H9 (cell line): ENCODE results near the gene DISC1. TPM values are rescaled to one million over a fixed set of nuclear protein-coding genes. Genes with fewer than 3 reads are reported as not detected.

ENCODE experiments used
- DNase-seq: peaks from one replicate; pipeline ENCODE4 v3.0.0-alpha.2; 2017
- H2AFZ ChIP-seq: one replicate; pipeline ENCODE4 v1.6.1; 2013; ENCODE audit warnings: mild to moderate bottlenecking, low read length, control low read depth, moderate library complexity
- H2AK5ac ChIP-seq: 2 replicates; pipeline ENCODE4 v1.6.1; 2013; ENCODE audit warnings: low read length, control low read depth, mixed read lengths; ENCODE audit not compliant: insufficient read length
- H2BK120ac ChIP-seq: one replicate; pipeline ENCODE4 v1.6.1; 2013; ENCODE audit warnings: low read depth, mild to moderate bottlenecking, low read length, control low read depth, inconsistent platforms; ENCODE audit not compliant: poor library complexity, severe bottlenecking
- H2BK12ac ChIP-seq: 2 replicates; pipeline ENCODE4 v1.6.1; 2013; ENCODE audit warnings: low read length, control low read depth, mixed read lengths, low read depth; ENCODE audit not compliant: insufficient read length
- H2BK15ac ChIP-seq: 2 replicates; pipeline ENCODE4 v1.6.1; 2013; ENCODE audit warnings: low read depth, low read length, control low read depth
- H2BK20ac ChIP-seq: one replicate; pipeline ENCODE4 v1.6.1; 2013; ENCODE audit warnings: low read depth, mild to moderate bottlenecking, low read length, control low read depth, inconsistent platforms; ENCODE audit not compliant: poor library complexity, severe bottlenecking
- H2BK5ac ChIP-seq: 2 replicates; pipeline ENCODE4 v1.6.1; 2013; ENCODE audit warnings: low read length, control low read depth, mixed read lengths; ENCODE audit not compliant: insufficient read length
- H3K14ac ChIP-seq: 2 replicates; pipeline ENCODE4 v1.6.1; 2013; ENCODE audit warnings: low read length, control low read depth; ENCODE audit not compliant: insufficient read depth
- H3K18ac ChIP-seq: 2 replicates; pipeline ENCODE4 v1.6.1; 2013; ENCODE audit warnings: low read depth, mild to moderate bottlenecking, mixed read lengths, low read length, control low read depth; ENCODE audit not compliant: insufficient read length
- H3K23ac ChIP-seq: 2 replicates; pipeline ENCODE4 v1.6.1; 2013; ENCODE audit warnings: low read length, control low read depth, mixed read lengths, low read depth; ENCODE audit not compliant: insufficient read length
- H3K23me2 ChIP-seq: 2 replicates; pipeline ENCODE4 v1.6.1; 2013; ENCODE audit warnings: low read depth, mild to moderate bottlenecking, mixed read lengths, low read length, control low read depth; ENCODE audit not compliant: insufficient read length, poor library complexity, severe bottlenecking
- H3K27ac ChIP-seq: 2 replicates; pipeline ENCODE4 v1.5.1; 2013; ENCODE audit warnings: low read length, control low read depth, mixed read lengths, low read depth; ENCODE audit not compliant: insufficient read length
- H3K27me3 ChIP-seq: 2 replicates; pipeline ENCODE4 v1.6.1; 2013; ENCODE audit warnings: low read length, control low read depth, inconsistent platforms; ENCODE audit not compliant: insufficient read depth
- H3K4ac ChIP-seq: 2 replicates; pipeline ENCODE4 v1.6.1; 2013; ENCODE audit warnings: low read depth, mild to moderate bottlenecking, control low read depth, inconsistent platforms, low read length, moderate library complexity
- H3K4me1 ChIP-seq: 2 replicates; pipeline ENCODE4 v1.6.1; 2013; ENCODE audit warnings: low read length, control low read depth, inconsistent platforms; ENCODE audit not compliant: insufficient read depth
- H3K4me2 ChIP-seq: 2 replicates; pipeline ENCODE4 v1.6.1; 2013; ENCODE audit warnings: low read length, control low read depth, mixed read lengths; ENCODE audit not compliant: insufficient read length, insufficient read depth
- H3K56ac ChIP-seq: 2 replicates; pipeline ENCODE4 v1.6.1; 2013; ENCODE audit warnings: low read depth, mild to moderate bottlenecking, mixed read lengths, low read length, control low read depth; ENCODE audit not compliant: insufficient read length
- H3K79me1 ChIP-seq: 2 replicates; pipeline ENCODE4 v1.6.1; 2013; ENCODE audit warnings: low read depth, mild to moderate bottlenecking, moderate library complexity, low read length, control low read depth, inconsistent platforms; ENCODE audit not compliant: insufficient read depth, poor library complexity, severe bottlenecking
- H3K79me2 ChIP-seq: 2 replicates; pipeline ENCODE4 v1.6.1; 2013; ENCODE audit warnings: low read length, control low read depth, inconsistent platforms; ENCODE audit not compliant: insufficient read depth
- H3K9ac ChIP-seq: 2 replicates; pipeline ENCODE4 v1.6.1; 2013; ENCODE audit warnings: low read length, control low read depth, mixed read lengths; ENCODE audit not compliant: insufficient read length; ENCODE audit errors: extremely low read depth
- H3K9me3 ChIP-seq: one replicate; pipeline ENCODE4 v1.6.1; 2013; ENCODE audit warnings: low read depth, low read length, inconsistent platforms; ENCODE audit not compliant: control insufficient read depth
- H3T11ph ChIP-seq: one replicate; pipeline ENCODE4 v1.6.1; 2013; ENCODE audit warnings: mild to moderate bottlenecking, low read length, control low read depth, inconsistent platforms
- H4K20me1 ChIP-seq: one replicate; pipeline ENCODE4 v1.6.1; 2013; ENCODE audit not compliant: control insufficient read depth, insufficient read length, insufficient read depth
- H4K5ac ChIP-seq: 2 replicates; pipeline ENCODE4 v1.6.1; 2013; ENCODE audit warnings: low read depth, mild to moderate bottlenecking, mixed read lengths, low read length, control low read depth; ENCODE audit not compliant: insufficient read length
- H4K8ac ChIP-seq: replicated peaks from 2 replicates; pipeline ENCODE4 v1.6.1; 2013; ENCODE audit warnings: low read length, control low read depth, mixed read lengths, low read depth; ENCODE audit not compliant: insufficient read length
- H4K91ac ChIP-seq: 2 replicates; pipeline ENCODE4 v1.6.1; 2013; ENCODE audit warnings: low read depth, mild to moderate bottlenecking, moderate library complexity, mixed read lengths, low read length, control low read depth; ENCODE audit not compliant: insufficient read length
- H3K27ac Mint-ChIP-seq, 3 experiments: 2 replicates in 2 of 3; 3 replicates in 1 of 3; pipeline ENCODE4 v1.8.0; 2020 to 2021; ENCODE audit warnings: mixed read lengths in 3 of 3, mild to moderate bottlenecking in 1 of 3, moderate library complexity in 1 of 3
- H3K27me3 Mint-ChIP-seq: 2 replicates; pipeline ENCODE4 v1.8.0; 2021; ENCODE audit warnings: low read depth, mild to moderate bottlenecking, moderate library complexity, mixed read lengths
- H3K36me3 Mint-ChIP-seq, 3 experiments: 2 replicates in 2 of 3; 3 replicates in 1 of 3; pipeline ENCODE4 v1.8.0; 2020 to 2021; ENCODE audit warnings: low read depth in 3 of 3, mixed read lengths in 3 of 3; ENCODE audit not compliant: insufficient read depth in 1 of 3
- H3K4me1 Mint-ChIP-seq, 2 experiments: 2 replicates each; pipeline ENCODE4 v1.8.0; 2020; ENCODE audit warnings: mixed read lengths in 2 of 2
- H3K4me3 Mint-ChIP-seq, 2 experiments: 2 replicates in 1 of 2; 3 replicates in 1 of 2; pipeline ENCODE4 v1.8.0; 2020 to 2021; ENCODE audit warnings: mild to moderate bottlenecking in 2 of 2, mixed read lengths in 2 of 2, moderate library complexity in 1 of 2
- H3K9me3 Mint-ChIP-seq, 2 experiments: 2 replicates in 1 of 2; 3 replicates in 1 of 2; pipeline ENCODE4 v1.8.0; 2020; ENCODE audit warnings: mild to moderate bottlenecking in 2 of 2, mixed read lengths in 2 of 2, moderate library complexity in 1 of 2
- CTCF ChIP-seq: fragments of 200-600 bp; sonication (generic); conservative IDR thresholded peaks from 3 replicates; pipeline ENCODE4 v1.8.0; 2021; ENCODE audit warnings: antibody characterized with exemption, mild to moderate bottlenecking
- WGBS: extraction: QIAGEN DNeasy Blood & Tissue Kit; methylation state at CpG from one replicate; pipeline ENCODE4 v1.1.7; 2013; ENCODE audit warnings: missing lambda C conversion rate, low lambda C conversion rate, mixed read lengths; ENCODE audit not compliant: insufficient read length; ENCODE audit errors: extremely low coverage; 5-methylcytosine and 5-hydroxymethylcytosine counted together
- total RNA-seq: library from RNA; stranded (reverse); gene quantifications from 2 replicates; pipeline ENCODE4 v1.2.1, GENCODE V29; 2021

Gene DISC1
- total RNA-seq, 1 experiment from 2014 or later = 2.5 TPM

- Mint-ChIP-seq H3K4me3 (no peak overlapping the region), H3K4me1 (peaks cover 2 to 14% of the 10 kb centered on the region in 2 experiments; a peak in 3 of 4 replicates), H3K9me3 (no peaks in the 10 kb centered on the region), H3K27me3 (peaks cover 5% of the 10 kb centered on the region; the same call in 1 of the 2 replicates), H3K36me3 (no peaks in the 10 kb centered on the region), H3K27ac (no peak overlapping the region)
- Histone ChIP-seq H3T11ph (no peak overlapping the region), H3K4me2 (no peak overlapping the region), H4K8ac (no peak overlapping the region), H3K56ac (no peak overlapping the region), H3K27me3 (no peaks in the 10 kb centered on the region), H3K23me2 (no peaks in the 10 kb centered on the region), H3K14ac (no peak overlapping the region), H4K91ac (no peak overlapping the region), H2AFZ (no peak overlapping the region), H3K9ac (no peak overlapping the region), H2BK20ac (no peak overlapping the region), H2BK120ac (no peak overlapping the region), H2BK15ac (no peak overlapping the region), H3K79me1 (no peaks in the 10 kb centered on the region), H2BK5ac (no peak overlapping the region), H2BK12ac (no peak overlapping the region), H3K23ac (no peak overlapping the region), H3K9me3 (no peaks in the 10 kb centered on the region), H4K5ac (no peak overlapping the region), H3K4me1 (no peaks in the 10 kb centered on the region), H3K79me2 (no peaks in the 10 kb centered on the region), H4K20me1 (no peaks in the 10 kb centered on the region), H3K4ac (no peak overlapping the region), H3K18ac (no peak overlapping the region), H3K27ac (no peak overlapping the region), H2AK5ac (no peak overlapping the region)
- no peak for TF ChIP-seq CTCF
- WGBS = no CpG with 5 or more reads among the region's 4 CpGs
- no peak for DNase-seq
Measured at GRCh38 chr1:231774719-231775335, 148.2 kb downstream of the DISC1 start.
